Gastroesophageal sphincter (tissue), 4 donors: Measurements from ENCODE around the gene BEND5. TPM values are rescaled to one million over a fixed set of nuclear protein-coding genes. Genes with fewer than 3 reads are reported as not detected.
A peak's percentile ranks its signal among the peaks of the same experiment; 100 is the strongest.

Source experiments
- ATAC-seq: fragments of 150-250 bp; one replicate; pipeline ENCODE4 v1.9.1; 2016; ENCODE audit warnings: mild to moderate bottlenecking, moderate library complexity
- H3K27ac ChIP-seq, 4 donors: fragments of 200-600 bp; sonication (generic) in 3 of 4; 1 replicate in 3 of 4; 2 replicates in 1 of 4; pipeline ENCODE4 v1.5.1; 2016 to 2019
- H3K27me3 ChIP-seq: fragments of 200-600 bp; sonication (generic); one replicate; pipeline ENCODE4 v1.5.1; 2019
- H3K36me3 ChIP-seq, 2 donors: fragments of 200-600 bp; sonication (generic); one replicate each; pipeline ENCODE4 v1.5.1; 2019; ENCODE audit warnings: control low read depth in 1 of 2
- H3K4me1 ChIP-seq, 3 donors: fragments of 200-600 bp; sonication (generic); 1 replicate in 2 of 3; 2 replicates in 1 of 3; pipeline ENCODE4 v1.5.1; 2016 to 2019; ENCODE audit warnings: control low read depth in 2 of 3
- H3K4me3 ChIP-seq, 2 donors: fragments of 200-600 bp; sonication (generic); one replicate each; pipeline ENCODE4 v1.5.1; 2019; ENCODE audit warnings: mild to moderate bottlenecking in 1 of 2, moderate library complexity in 1 of 2
- H3K9me3 ChIP-seq, 3 donors: fragments of 200-600 bp; sonication (generic); one replicate each; pipeline ENCODE4 v1.5.1; 2017 to 2019; ENCODE audit warnings: control low read depth in 2 of 3
- EP300 ChIP-seq: sonication (generic); formaldehyde crosslinking; IDR thresholded peaks from one replicate; pipeline ENCODE4 v1.6.1; 2017; ENCODE audit warnings: antibody characterized with exemption, mild to moderate bottlenecking
- POLR2A ChIP-seq, 2 donors: fragments of 450-650 bp; IDR thresholded peaks; one replicate each; pipeline ENCODE4 v1.6.1; 2017; ENCODE audit warnings: antibody characterized with exemption in 2 of 2, mild to moderate bottlenecking in 2 of 2, moderate library complexity in 1 of 2
- POLR2AphosphoS5 ChIP-seq: sonication (generic); formaldehyde crosslinking; IDR thresholded peaks from one replicate; pipeline ENCODE4 v1.6.1; 2017; ENCODE audit warnings: antibody characterized with exemption
- WGBS, 2 donors: methylation state at CpG; one replicate each; pipeline ENCODE4 v1.1.5; 2018; ENCODE audit warnings: low coverage in 1 of 2; 5-methylcytosine and 5-hydroxymethylcytosine counted together
- total RNA-seq, 4 donors: library from RNA; depleted of rRNA; stranded (reverse); fragments of >200 nt; gene quantifications; one replicate each; pipeline ENCODE4 v1.1.0, GENCODE V29; 2016
- TF ChIP-seq, protein P1 (sequence below), 4 experiments: fragments of 200-600 bp in 2 of 4; fragments of 450-650 bp in 2 of 4; sonication (generic) in 1 of 4; IDR thresholded peaks; one replicate each; pipeline ENCODE4 v1.5.1; 2017 to 2019; ENCODE audit warnings: antibody characterized with exemption in 4 of 4, mild to moderate bottlenecking in 2 of 4, moderate library complexity in 2 of 4

BEND5 gene, protein sequence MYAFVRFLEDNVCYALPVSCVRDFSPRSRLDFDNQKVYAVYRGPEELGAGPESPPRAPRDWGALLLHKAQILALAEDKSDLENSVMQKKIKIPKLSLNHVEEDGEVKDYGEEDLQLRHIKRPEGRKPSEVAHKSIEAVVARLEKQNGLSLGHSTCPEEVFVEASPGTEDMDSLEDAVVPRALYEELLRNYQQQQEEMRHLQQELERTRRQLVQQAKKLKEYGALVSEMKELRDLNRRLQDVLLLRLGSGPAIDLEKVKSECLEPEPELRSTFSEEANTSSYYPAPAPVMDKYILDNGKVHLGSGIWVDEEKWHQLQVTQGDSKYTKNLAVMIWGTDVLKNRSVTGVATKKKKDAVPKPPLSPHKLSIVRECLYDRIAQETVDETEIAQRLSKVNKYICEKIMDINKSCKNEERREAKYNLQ
- 10 to 100 TPM in 1 of 4 donors, 1 to 10 TPM in 3; 2.6 to 10.4 (median 5.9) TPM for total RNA-seq

DNA sequence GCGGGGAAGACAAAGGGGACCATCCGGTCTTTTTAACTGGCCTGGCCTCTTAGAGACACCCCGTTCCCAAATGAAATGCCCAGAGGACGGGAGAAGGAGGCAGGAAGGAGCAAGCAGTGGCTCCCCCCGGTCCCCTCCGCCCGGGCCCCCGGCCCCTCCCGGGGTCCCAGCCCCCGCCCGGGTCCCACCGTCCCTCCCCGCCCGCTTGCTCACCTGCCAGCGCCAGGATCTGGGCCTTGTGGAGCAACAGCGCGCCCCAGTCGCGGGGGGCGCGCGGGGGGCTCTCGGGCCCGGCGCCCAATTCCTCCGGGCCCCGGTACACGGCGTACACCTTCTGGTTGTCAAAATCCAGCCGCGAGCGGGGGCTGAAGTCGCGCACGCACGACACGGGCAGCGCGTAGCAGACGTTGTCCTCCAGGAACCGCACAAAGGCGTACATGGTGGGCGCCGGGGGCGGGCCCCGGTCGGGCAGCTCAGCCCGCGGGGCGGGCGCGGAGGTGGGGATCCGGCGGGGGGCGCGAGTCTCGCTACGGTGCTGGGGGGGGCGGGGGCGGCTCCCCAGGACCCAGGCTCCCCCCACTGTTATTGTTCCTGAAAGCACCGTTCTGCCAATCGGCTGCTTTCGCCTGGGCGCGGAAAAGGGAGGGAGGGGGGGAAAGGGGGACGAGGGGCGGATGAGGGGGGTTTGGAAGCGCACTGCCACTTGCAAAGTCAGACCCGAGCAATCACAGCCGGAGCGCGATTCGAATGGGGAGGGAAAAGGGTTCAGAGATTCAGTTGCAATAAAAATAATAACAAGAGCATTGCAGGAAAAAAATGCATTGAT lies at the start of gene BEND5:
BEND5 (minus strand) TSS at position 499 of the 826 bp plus-strand sequence; CDS start at position 439, 60 bp downstream.
- H3K4me3 ChIP-seq: peak within 1 kb of the TSS; percentile 87 to 95
- peak; percentile 73 for ATAC-seq
- TF ChIP-seq POLR2A (IDR thresholded peaks at IDR 0.05) (no peak), EP300 (no peak)
- WGBS, 2 donors: 0% methylated on average over 7 to 12 of the region's 73 CpGs
- H3K36me3 ChIP-seq: no peaks in the 10 kb centered on the region
- H3K27ac ChIP-seq: peak within 1 kb of the TSS; percentile 76 to 89 (median 85)
- H3K9me3 ChIP-seq: no peaks in the 10 kb centered on the region
- H3K27me3 ChIP-seq: no peaks in the 10 kb centered on the region
- H3K4me1 ChIP-seq: peaks cover 0 to 55% (median 9%) of the 10 kb centered on the region in 3 donors

DNA sequence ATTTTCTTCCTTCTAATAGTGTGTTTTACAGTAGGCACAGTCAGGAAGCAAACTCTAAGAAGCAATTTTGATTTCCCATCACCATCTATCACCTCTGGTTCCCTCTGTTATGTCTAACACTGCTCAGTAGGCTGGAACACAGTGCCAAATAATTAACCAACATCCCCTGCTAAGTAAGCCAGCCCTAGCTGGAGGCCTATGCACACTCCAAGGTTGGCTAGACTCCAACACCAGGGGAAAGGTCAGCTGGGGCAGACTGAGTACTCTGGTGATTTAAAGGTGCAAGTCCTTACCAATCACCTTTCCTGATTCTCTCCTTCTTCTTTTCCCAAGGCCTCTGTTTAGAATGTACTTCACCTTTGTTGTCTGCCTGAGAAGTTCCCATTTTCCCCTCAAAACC lies 46.5 kb upstream of the BEND5 start:
- Histone ChIP-seq H3K36me3 (no peaks in the 10 kb centered on the region), H3K9me3 (no peaks in the 10 kb centered on the region), H3K4me1 (no peaks in the 10 kb centered on the region), H3K27me3 (no peaks in the 10 kb centered on the region), H3K4me3 (no peak overlapping the region), H3K27ac (no peak overlapping the region)
- TF ChIP-seq POLR2AphosphoS5 (no peak), EP300 (no peak), POLR2A (IDR thresholded peaks at IDR 0.05) (no peak)
- TF ChIP-seq, protein P1, sequence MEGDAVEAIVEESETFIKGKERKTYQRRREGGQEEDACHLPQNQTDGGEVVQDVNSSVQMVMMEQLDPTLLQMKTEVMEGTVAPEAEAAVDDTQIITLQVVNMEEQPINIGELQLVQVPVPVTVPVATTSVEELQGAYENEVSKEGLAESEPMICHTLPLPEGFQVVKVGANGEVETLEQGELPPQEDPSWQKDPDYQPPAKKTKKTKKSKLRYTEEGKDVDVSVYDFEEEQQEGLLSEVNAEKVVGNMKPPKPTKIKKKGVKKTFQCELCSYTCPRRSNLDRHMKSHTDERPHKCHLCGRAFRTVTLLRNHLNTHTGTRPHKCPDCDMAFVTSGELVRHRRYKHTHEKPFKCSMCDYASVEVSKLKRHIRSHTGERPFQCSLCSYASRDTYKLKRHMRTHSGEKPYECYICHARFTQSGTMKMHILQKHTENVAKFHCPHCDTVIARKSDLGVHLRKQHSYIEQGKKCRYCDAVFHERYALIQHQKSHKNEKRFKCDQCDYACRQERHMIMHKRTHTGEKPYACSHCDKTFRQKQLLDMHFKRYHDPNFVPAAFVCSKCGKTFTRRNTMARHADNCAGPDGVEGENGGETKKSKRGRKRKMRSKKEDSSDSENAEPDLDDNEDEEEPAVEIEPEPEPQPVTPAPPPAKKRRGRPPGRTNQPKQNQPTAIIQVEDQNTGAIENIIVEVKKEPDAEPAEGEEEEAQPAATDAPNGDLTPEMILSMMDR (IDR thresholded peaks at IDR 0.05): no peak
- no peak for ATAC-seq

DNA sequence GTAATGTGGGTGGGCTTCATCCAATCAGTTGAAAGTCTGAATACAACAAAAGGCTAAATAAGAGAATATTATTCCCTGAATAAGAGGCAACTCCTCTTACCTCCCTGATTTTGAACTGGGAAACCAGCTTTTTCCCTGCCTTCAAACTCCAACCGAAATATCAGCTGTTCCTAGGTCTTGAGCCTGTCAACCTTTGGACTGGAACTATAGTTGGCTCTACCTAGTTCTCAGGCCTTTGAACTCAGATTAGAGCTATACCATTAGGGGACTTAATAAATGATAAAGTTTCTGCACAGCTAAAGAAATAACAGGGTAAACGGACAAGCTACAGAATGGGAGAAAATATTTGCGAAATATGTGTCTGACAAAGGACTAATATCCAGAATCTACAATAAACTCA lies 43.8 kb upstream of the BEND5 start:
- no peaks in the 10 kb centered on the region for H3K9me3 ChIP-seq
- H3K36me3 ChIP-seq: no peaks in the 10 kb centered on the region
- TF ChIP-seq EP300: no peak
- no peak for TF ChIP-seq POLR2A (IDR thresholded peaks at IDR 0.05)
- no peak for TF ChIP-seq POLR2AphosphoS5
- TF ChIP-seq, protein P1 (IDR thresholded peaks at IDR 0.05): no peak
- no peaks in the 10 kb centered on the region for H3K4me1 ChIP-seq
- WGBS, 2 donors: 89 to 100% methylated on average over 1 to 3 of the region's 3 CpGs
- no peak for ATAC-seq
- no peak overlapping the region for H3K4me3 ChIP-seq
- H3K27ac ChIP-seq: no peak overlapping the region
- H3K27me3 ChIP-seq: no peaks in the 10 kb centered on the region

DNA sequence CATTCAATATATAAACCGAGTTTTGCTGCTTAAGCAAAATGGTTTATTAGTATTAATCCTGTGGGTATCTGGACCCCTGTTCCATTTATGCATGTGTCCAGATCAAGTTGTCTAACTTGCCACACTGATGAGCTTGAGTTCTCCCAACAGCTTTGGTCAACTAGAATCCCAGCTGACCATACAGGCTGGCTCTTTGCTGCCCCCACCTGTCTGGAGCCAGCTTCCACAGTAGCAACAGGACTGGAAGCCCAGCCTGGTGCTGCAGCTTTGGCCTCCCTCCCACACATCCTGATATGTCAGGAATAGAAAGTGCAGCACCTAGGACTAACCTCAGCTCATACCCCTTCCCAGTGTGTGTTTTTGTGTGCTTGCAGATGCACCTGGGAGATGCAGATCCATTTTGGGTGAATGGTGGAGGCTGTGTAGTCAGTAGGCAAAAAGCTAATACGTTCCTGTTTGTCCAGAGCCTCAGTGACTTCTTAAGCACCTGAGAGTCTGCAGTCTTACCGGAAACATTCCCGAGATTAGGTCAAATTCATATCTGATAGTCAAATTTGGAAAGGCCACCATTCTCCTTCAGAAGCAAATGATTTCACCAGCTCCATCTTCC lies 40.9 kb upstream of the BEND5 start:
- H3K27ac ChIP-seq: no peak overlapping the region
- no peaks in the 10 kb centered on the region for H3K9me3 ChIP-seq
- TF ChIP-seq, protein P1 (IDR thresholded peaks at IDR 0.05): peak; percentile 39 to 78 (median 54)
- no peak for TF ChIP-seq POLR2A (IDR thresholded peaks at IDR 0.05)
- no peak for TF ChIP-seq POLR2AphosphoS5
- no peak for TF ChIP-seq EP300
- H3K4me1 ChIP-seq: no peaks in the 10 kb centered on the region
- H3K4me3 ChIP-seq: no peak overlapping the region
- H3K27me3 ChIP-seq: no peaks in the 10 kb centered on the region
- no peaks in the 10 kb centered on the region for H3K36me3 ChIP-seq
- no peak for ATAC-seq
- 69 to 75% methylated on average over 4 of the region's 4 CpGs for WGBS, 2 donors

DNA sequence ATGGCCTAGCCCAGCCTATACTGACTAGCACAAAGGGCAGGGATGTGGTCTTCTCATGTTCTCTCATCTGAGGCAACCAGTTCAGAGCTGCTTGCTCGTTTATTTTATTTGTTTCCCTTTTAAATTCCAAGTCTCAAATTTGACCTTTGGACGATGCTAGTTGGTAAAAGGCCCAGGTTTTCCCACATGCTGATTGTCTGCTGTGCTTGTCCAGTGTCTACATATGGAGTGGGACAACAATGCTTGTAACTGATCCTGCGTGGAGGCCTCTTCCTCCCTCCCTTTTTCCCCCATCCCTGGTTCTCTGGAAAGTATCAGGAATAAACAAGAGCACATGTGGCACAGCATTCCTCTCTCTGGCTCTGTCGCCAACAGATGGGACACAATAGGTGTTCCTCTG lies 34.0 kb upstream of the BEND5 start:
- Histone ChIP-seq H3K4me3 (no peak overlapping the region), H3K27ac (no peak overlapping the region), H3K4me1 (no peaks in the 10 kb centered on the region), H3K27me3 (no peaks in the 10 kb centered on the region), H3K36me3 (no peaks in the 10 kb centered on the region), H3K9me3 (no peaks in the 10 kb centered on the region)
- TF ChIP-seq POLR2AphosphoS5 (no peak), EP300 (no peak), POLR2A (IDR thresholded peaks at IDR 0.05) (no peak)
- TF ChIP-seq, protein P1 (IDR thresholded peaks at IDR 0.05): no peak
- ATAC-seq: no peak
- 9 to 29% methylated on average over 1 to 3 of the region's 4 CpGs for WGBS, 2 donors
